Mammary epithelial cell (primary cell): ENCODE data around the gene RAD52.

Experiments
- CTCF ChIP-seq, 2 donors: IDR thresholded peaks in 1 of 2; conservative IDR thresholded peaks in 1 of 2; 2 replicates each; pipeline ENCODE4 v1.5.1; 2011 to 2012; ENCODE audit warnings: inconsistent platforms in 2 of 2, low read length in 2 of 2, mild to moderate bottlenecking in 2 of 2, control low read depth in 1 of 2, low read depth in 1 of 2; ENCODE audit not compliant: insufficient read depth in 1 of 2; ENCODE audit errors: extremely low read depth in 1 of 2
- EZH2 ChIP-seq: IDR thresholded peaks from 2 replicates; pipeline ENCODE4 v1.6.1; 2012; ENCODE audit warnings: low read length, inconsistent platforms, borderline replicate concordance

GRCh38 chr12:909861-910260 is 39.6 kb downstream of the RAD52 start:
- TF ChIP-seq CTCF (conservative IDR thresholded peaks at IDR 0.05 in 1 of 2, IDR thresholded peaks at IDR 0.05 in 1 of 2; ENCODE audit: extremely low read depth in 1 of 2, insufficient read depth in 1 of 2, low read depth in 1 of 2, low read length in 2 of 2) (no peak), EZH2 (no peak)
